ENCODE measurements around the gene RALGPS1.

- TF ChIP-seq CTCF (IDR thresholded peaks at IDR 0.05) (no peak), POLR2A (IDR thresholded peaks at IDR 0.05) (no peak)
These were observed 166.9 kb downstream of the RALGPS1 start for GRCh38 chr9:127081250-127082185.

All from vagina (tissue), 2 donors.